Type B pancreatic cell (in vitro differentiated cells): ENCODE measurements around the gene ITGB1BP1. TPM values are rescaled to one million over a fixed set of nuclear protein-coding genes. Genes with fewer than 3 reads are reported as not detected.

Experiments used
- DNase-seq: peaks from one replicate; pipeline ENCODE4 v3.0.0; 2021; ENCODE audit warnings: mixed read lengths; ENCODE audit not compliant: unreplicated experiment; ENCODE audit errors: extremely low spot score
- H3K27ac Mint-ChIP-seq: 2 replicates; pipeline ENCODE4 v1.8.0; 2021; ENCODE audit warnings: mild to moderate bottlenecking, mixed read lengths
- H3K27me3 Mint-ChIP-seq: 2 replicates; pipeline ENCODE4 v1.8.0; 2021; ENCODE audit warnings: mixed read lengths
- H3K36me3 Mint-ChIP-seq: 2 replicates; pipeline ENCODE4 v1.8.0; 2021; ENCODE audit warnings: mixed read lengths
- H3K4me1 Mint-ChIP-seq: one replicate; pipeline ENCODE4 v1.8.0; 2021; ENCODE audit warnings: mixed read lengths; ENCODE audit not compliant: unreplicated experiment
- H3K4me3 Mint-ChIP-seq: 2 replicates; pipeline ENCODE4 v1.8.0; 2021; ENCODE audit warnings: mild to moderate bottlenecking, mixed read lengths
- H3K9me3 Mint-ChIP-seq: 2 replicates; pipeline ENCODE4 v1.8.0; 2021; ENCODE audit warnings: mixed read lengths
- total RNA-seq: library from RNA; stranded (reverse); gene quantifications from 2 replicates; pipeline ENCODE4 v1.2.1, GENCODE V29; 2021; ENCODE audit warnings: low replicate concordance
- TF ChIP-seq, protein P1 (sequence below): fragments of 200-600 bp; sonication (generic); conservative IDR thresholded peaks from 2 replicates; pipeline ENCODE4 v1.5.0; 2021; ENCODE audit warnings: antibody characterized with exemption, mild to moderate bottlenecking

ITGB1BP1 gene
- total RNA-seq, 1 donor from 2014 or later, result 57.2 TPM

DNA sequence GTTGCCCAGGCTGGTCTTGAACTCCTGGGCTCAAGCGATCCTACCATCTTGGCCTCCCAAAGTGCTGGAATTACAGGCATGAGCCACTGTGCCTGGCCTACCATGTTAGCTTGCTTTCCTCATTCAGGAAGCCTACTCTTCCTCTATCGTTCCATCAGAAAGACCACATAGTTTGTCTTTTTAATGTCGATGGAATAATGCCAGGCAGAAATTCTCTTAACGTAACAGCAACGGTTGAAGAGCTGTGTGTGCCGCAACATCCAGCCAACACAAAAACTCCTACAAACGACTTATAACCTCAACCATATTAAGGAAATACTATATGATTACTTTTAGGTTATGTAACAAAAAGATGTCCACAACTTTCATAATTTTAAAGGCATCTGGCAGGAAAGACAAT is 10.5 kb downstream of the ITGB1BP1 start:
- Mint-ChIP-seq H3K27ac (no peak overlapping the region), H3K36me3 (peaks cover 13% of the 10 kb centered on the region), H3K27me3 (no peaks in the 10 kb centered on the region), H3K9me3 (no peaks in the 10 kb centered on the region), H3K4me3 (no peak overlapping the region), H3K4me1 (no peaks in the 10 kb centered on the region)
- DNase-seq, result no peak
- TF ChIP-seq, protein P1, sequence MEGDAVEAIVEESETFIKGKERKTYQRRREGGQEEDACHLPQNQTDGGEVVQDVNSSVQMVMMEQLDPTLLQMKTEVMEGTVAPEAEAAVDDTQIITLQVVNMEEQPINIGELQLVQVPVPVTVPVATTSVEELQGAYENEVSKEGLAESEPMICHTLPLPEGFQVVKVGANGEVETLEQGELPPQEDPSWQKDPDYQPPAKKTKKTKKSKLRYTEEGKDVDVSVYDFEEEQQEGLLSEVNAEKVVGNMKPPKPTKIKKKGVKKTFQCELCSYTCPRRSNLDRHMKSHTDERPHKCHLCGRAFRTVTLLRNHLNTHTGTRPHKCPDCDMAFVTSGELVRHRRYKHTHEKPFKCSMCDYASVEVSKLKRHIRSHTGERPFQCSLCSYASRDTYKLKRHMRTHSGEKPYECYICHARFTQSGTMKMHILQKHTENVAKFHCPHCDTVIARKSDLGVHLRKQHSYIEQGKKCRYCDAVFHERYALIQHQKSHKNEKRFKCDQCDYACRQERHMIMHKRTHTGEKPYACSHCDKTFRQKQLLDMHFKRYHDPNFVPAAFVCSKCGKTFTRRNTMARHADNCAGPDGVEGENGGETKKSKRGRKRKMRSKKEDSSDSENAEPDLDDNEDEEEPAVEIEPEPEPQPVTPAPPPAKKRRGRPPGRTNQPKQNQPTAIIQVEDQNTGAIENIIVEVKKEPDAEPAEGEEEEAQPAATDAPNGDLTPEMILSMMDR, result no peak

DNA sequence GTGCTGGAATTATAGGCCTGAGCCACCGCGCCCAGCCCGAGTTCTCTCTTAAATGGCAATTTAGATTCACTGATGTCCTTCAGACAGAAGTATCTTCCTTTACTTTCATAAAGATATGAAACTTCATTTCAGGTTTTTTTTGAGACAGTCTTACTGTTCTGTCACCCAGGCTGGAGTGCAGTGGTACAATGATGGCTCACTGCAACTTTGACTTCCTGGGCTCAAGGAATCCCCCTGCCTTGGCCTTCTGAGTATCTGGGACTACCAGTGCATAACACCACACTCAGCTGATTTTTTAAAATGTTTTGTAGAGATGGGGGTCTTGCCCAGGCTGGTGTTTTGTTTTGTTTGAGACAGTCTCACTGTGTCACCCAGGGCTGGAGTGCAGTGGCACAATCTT is 13.2 kb downstream of the ITGB1BP1 start:
- no peak overlapping the region for H3K4me3 Mint-ChIP-seq
- no peak for DNase-seq
- no peaks in the 10 kb centered on the region for H3K9me3 Mint-ChIP-seq

DNA sequence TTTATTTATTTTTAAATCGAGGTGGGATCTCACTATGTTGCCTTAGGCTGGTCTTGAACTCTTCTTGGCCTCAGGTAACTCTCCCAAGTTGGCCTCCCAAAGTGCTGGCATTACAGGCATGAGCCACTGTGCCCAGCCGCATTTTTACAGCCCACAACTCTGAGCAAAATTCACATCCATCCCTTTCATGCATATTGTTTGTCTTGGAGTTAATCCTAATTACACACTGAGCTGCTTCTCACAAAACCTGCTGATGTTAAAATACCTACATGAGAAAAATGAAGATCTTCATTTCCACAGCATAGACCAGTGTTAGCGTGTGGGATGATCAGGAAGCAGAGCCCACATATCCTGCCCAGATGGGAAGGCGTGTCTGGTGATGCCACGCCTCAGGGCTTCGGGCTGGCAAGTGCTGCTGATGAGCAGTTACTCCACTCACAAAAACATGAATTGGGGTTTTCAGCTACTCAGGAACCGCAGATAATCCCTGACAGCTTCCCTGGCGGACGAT is 14.6 kb downstream of the ITGB1BP1 start:
- no peak for DNase-seq
- TF ChIP-seq, protein P1, result no peak
- Mint-ChIP-seq H3K4me1 (peaks cover 11% of the 10 kb centered on the region), H3K27me3 (no peaks in the 10 kb centered on the region), H3K4me3 (no peak overlapping the region), H3K36me3 (peaks cover 21% of the 10 kb centered on the region), H3K9me3 (no peaks in the 10 kb centered on the region), H3K27ac (no peak overlapping the region)

More for the DNA sequence above, 13.2 kb downstream of the ITGB1BP1 start:
- peaks cover 21% of the 10 kb centered on the region for H3K36me3 Mint-ChIP-seq
- H3K27ac Mint-ChIP-seq, result no peak overlapping the region
- TF ChIP-seq, protein P1, result no peak
- H3K4me1 Mint-ChIP-seq, result peaks cover 11% of the 10 kb centered on the region
- H3K27me3 Mint-ChIP-seq, result no peaks in the 10 kb centered on the region

DNA sequence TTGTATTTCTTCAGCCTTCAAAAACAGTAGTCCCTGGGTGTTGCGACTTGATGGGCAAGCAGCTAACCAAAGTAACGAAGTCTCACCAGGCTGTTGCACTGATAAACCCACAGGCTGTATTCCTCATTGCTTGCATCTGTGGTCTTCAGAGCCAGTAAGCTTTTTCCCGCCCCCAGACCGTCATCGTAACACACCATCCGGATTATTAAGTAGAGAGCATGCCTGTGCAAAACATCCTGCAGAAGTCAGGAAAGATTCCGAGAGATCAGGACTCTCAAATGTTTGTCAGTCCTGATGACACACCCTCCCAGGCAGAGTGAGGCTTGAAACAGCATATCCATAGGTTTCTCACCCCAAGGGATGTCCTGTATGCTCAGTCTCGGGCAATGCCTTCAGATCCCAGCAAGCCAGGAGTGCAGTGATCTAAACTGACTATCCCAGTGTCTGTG is 15.9 kb downstream of the ITGB1BP1 start:
- peak overlapping the region; percentile 50 for H3K27ac Mint-ChIP-seq
- DNase-seq, result no peak
- peaks cover 11% of the 10 kb centered on the region for H3K4me1 Mint-ChIP-seq
- no peaks in the 10 kb centered on the region for H3K27me3 Mint-ChIP-seq
- H3K9me3 Mint-ChIP-seq, result no peaks in the 10 kb centered on the region
- H3K4me3 Mint-ChIP-seq, result peak overlapping the region; percentile 9
- TF ChIP-seq, protein P1, result no peak
- H3K36me3 Mint-ChIP-seq, result peaks cover 24% of the 10 kb centered on the region

DNA sequence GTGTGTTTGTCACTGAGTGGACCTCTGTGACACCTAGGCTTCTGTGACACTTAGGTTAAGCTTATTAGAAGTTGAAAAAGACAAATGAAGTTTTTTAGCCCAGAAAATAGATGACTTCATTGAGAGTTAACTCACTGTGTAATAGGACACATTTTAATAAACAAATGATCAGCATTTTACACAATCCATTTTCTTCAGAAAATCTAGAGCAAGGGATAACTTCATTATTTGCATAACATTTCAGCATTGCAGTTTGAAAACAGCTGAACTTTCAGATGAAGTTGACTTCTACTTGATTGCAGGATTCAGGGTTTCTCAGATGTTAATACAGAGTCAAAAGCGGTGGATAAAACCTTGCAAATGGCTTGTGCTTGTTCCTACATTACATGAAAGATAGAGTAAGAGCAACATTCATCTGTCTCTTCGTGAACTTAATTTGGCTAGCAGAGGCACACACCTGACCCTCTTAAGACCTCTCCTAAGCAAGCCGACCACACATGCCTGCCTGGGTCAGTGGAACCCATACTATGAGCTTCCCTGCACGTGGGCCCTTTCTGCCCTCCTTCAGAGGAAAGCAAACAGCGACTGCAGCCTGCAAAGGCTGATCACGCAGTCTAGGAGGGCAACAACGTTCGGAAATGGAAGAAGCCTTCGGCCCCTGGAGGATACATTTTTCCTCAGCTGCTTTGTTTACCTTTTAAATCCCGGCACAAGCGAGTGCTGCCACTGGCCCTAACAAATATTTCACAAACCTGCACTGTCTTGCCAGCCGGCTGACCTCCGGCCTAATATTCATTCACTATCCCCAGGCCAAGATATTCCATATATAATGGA is 16.6 kb downstream of the ITGB1BP1 start:
- H3K4me1 Mint-ChIP-seq, result peaks cover 11% of the 10 kb centered on the region
- DNase-seq, result no peak
- H3K27ac Mint-ChIP-seq, result peak overlapping the region; percentile 37
- no peaks in the 10 kb centered on the region for H3K27me3 Mint-ChIP-seq
- peaks cover 20% of the 10 kb centered on the region for H3K36me3 Mint-ChIP-seq
- no peak overlapping the region for H3K4me3 Mint-ChIP-seq
- TF ChIP-seq, protein P1, result no peak
- no peaks in the 10 kb centered on the region for H3K9me3 Mint-ChIP-seq
